T-helper 1 cell (primary cell): ENCODE measurements around the gene TRAM2.

Experiments used
- DNase-seq, 5 donors: peaks; one replicate each; pipeline ENCODE4 v3.0.0-alpha.2; 2012 to 2020

TRAM2 gene

DNA sequence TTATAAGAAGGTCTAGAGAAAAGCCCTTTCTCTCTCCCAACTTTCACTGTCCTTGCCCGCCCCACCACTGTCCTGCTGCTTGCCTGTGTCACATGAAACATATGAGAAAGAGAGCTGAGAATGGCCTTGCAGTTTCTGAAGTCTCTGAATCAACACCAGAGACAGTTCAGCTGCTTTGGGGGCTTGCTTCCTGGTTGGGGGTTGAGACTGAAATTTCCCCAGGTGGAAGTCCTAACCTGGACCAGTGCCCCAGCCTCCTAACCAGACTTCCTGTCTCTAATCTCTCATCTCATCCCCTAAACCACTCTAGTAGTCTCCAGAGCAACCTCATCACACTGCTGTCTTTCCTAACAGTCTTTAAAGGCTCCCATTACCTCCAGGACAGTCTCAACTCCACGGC is 10.7 kb downstream of the TRAM2 start:
- no peak for DNase-seq

DNA sequence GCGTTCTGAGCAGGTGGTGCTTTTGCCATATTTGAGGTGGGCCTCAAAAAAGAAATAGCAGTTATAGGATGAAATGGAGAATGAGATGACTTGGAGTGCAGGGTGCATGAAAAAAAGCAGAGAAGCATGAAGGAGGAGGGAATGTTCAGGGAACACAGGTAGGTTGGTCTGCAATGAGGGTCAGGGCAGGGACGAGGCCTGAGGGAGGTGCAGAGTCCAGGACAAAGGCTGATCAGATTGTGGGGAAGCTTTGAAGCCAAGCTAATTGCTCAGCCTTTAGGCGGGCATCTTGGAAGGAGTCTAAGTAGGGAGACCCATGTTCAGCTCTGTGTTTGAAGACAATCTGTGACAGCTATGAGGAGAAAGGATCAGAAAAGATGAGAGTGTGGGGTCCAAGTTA is 12.0 kb downstream of the TRAM2 start:
- DNase-seq, result no peak

DNA sequence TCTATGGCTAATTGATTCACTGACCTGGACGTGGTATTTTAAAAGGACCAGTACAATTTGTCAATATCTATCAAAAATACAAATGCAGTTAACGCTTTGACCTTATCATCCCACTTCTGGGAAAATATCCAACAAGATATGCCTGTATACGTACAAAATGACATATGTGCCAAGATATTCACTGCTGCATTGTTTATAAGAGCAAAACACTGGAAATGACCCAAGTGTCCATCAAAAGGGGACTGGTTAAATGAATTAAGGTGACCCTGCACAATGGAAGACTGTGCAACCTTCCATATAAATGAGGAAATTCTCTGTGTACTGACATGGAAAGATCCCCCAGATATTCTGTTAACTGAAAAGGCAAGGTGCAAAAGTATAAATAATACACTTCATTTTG is 13.9 kb downstream of the TRAM2 start:
- no peak for DNase-seq

DNA sequence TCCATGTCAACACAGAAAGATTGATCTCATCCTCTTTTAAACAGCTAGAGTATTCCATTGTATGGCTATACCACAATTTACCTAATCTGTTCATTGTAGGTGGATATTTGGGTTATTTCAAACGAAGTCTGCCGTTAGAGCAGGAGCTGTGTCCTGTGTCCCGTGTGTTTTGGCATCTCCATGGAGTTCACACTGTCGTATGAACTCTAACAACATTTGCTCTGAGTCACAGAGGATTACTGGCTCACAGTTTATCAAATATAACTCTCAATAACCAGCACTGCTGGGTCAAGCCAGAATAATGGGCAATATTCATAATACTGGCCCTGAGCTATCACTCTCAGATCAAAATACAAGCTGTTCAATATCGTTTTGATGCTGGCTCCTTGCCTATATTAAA is 16.4 kb downstream of the TRAM2 start:
- no peak for DNase-seq

DNA sequence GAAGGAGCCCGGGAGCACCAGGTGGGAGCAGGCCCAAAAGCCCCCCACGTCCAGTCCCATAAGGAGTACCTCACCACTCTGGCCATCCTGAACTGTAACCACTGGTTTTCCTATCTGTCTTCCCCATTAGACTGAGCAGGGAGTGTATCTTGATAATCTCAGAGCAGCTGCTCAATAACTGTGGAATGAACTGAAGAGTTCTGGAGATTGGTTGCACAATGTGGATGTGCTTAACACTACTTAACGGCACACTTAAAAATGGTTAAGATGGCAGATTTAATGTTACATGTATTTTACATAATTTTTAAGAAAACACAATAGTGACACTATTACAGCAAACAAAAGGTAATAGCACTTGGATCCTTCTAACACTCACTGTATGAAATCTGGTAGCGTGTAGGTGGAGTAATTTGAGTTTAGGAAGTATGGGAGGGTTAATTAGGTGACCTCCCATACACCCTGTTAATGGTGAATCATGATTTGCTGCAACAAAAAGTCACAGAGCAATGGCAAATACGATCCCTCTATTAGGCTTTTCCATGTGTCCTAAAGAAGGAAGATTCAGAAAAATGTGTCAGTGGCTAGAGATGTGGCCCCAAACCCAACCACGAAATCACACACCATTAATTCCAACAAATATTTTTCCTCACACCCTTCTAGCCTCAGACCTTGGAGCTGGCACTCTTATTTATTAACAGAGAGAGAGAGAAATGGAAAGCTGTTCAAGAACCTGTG is 18.4 kb downstream of the TRAM2 start:
- DNase-seq, result no peak

DNA sequence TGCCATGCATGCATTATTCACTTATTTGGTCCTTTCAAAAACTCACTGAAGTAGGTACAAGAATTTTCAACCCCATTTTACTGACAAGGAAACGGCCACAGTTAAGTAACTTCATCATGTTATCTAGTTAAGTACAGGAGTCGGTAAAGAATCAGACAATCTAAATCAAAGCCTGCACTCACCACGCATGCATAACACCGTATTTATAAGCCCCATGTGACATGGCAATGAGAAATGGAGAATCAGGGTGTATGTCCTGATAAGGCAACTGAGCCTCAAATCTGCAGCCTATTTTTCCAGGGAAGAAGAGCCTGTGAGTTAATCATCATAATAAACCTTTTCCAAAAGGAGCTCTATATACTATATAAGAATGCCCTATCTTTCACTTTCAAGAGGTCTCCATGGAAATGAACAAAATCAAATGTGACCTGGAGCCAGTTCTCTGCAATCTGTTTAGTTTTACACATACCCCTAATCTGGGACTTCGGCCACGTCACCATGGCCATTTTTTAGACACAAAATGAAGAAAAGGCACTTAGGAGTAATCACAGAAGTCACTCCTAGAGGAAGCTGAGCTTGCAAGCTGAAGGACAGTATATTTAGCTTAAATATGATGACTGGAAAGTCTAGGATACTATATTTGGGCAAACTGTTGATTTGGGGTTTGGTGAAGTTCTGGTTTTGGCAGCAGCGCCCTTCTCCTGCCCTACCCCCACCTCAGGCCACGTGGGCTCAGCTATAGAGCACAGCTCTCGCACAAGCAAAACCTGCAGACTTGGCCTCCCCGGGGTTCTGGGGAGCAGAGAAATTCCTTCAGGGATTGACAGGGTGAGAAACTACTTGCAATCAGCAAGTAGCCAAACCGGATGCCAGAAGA is 19.2 kb downstream of the TRAM2 start:
- no peak for DNase-seq

DNA sequence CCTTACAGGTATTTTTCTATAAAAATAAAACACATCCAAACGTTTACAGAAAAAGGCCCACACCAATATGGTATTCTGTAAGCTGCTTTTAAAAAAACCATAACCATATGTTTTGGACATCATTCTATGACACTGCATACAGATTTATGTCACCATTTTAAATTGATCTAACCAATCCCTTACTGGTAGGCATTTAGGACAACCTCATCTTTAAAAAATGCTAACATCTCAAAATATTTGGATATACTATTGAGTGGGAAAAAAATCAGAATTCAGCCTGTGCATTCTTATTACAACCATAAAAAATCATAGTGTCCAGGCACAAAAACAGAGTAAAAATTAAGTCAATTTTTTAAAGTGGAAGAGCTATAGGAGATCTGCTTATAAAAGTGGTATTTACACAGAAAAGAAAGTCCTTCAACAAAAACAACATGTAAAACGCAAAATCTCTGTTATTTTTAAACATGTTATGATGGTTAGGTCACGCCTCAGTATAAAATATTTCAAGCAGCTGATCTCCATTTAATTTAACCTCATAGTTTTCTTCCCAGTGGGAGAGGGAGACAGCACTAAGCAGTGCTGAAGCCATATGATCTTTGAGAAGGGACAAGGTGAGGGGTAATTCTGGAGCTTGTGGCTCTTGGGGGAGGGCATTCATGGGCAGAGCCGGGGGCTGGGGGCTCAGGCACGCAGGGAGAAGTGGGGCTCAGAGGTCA is 21.2 kb downstream of the TRAM2 start:
- DNase-seq, result no peak

DNA sequence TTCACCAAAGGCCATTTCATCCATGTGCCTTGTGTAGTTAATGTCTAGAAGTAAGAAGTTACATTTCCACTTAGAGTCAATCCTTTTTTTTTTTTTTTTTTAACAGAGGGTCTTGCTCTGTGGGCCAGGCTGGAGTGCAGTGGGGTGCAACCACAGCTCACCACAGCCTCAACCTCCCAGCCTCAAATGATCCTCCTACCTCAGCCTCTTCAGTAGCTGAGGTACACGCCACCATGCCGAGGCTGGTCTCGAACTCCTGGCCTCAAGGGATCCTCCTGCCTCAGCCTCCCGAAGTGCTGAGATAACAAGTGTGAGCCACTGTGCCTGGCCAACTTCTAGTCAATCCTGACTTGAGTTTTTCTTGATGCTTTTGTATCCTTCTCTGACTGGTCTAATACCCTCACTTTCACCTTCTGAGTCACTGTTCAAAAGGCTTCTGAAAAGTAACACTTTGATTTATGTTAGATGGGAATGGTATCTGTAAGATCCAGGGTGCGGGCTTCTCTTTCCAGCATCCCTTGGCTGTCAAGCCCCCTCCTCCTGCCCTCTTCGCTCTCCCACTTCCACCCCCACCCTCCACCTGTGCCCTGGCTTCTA is 22.1 kb downstream of the TRAM2 start:
- DNase-seq, result no peak

DNA sequence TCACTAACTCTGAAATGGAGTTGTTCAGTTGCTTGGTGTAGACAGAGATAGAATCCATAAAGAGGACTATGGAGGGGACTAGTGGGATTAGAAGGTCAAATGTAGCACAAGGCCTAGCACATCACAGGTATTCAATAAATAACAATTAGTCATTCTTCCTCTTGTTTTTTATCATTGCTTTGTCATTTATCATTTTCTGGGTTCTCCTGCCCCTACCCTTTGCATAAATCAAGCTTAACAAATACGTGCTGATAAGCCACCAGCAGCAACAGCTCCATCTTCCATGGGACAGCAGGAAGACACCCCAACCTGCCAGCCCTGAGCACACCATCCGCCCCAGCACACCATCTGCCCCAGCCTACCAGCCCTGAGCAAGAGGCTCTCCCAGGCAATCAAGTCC is 23.1 kb downstream of the TRAM2 start:
- no peak for DNase-seq

DNA sequence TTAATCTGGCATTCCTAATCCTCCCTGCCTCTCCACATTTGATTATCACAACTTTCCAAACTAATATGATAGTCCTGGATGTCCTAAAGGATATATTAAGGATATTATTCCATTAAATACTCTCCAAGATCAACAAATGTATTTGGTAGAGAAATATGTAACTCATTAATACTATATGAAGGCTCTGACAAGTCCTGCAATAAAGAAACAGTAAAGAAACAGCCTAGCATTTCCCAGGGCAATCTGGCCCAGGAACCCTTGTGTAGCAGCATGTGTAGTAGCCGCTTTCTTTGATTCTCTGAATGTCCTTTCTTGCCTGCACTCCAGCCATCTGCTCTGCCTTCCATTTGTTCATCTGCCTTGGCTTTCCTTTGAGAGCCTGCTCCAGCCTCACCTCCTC is 23.7 kb downstream of the TRAM2 start:
- DNase-seq, result no peak

DNA sequence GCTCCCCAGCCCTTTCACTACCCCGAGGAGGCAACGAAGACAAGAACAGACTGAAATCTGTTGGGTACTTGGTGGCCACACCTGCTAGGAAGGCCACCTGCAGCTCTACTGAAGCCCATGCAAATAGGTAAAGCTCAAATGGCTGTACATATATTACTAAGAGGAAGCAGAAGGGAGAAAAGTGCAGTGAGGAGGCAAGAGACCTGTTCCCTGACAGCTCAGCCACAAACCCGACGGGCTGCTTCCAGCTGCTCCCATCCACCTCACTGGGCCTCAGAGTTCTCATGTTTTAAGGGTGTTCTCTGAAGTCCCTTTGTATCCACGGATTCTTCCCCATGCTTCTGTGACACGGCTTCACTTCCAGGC is 24.6 kb downstream of the TRAM2 start:
- no peak for DNase-seq

DNA sequence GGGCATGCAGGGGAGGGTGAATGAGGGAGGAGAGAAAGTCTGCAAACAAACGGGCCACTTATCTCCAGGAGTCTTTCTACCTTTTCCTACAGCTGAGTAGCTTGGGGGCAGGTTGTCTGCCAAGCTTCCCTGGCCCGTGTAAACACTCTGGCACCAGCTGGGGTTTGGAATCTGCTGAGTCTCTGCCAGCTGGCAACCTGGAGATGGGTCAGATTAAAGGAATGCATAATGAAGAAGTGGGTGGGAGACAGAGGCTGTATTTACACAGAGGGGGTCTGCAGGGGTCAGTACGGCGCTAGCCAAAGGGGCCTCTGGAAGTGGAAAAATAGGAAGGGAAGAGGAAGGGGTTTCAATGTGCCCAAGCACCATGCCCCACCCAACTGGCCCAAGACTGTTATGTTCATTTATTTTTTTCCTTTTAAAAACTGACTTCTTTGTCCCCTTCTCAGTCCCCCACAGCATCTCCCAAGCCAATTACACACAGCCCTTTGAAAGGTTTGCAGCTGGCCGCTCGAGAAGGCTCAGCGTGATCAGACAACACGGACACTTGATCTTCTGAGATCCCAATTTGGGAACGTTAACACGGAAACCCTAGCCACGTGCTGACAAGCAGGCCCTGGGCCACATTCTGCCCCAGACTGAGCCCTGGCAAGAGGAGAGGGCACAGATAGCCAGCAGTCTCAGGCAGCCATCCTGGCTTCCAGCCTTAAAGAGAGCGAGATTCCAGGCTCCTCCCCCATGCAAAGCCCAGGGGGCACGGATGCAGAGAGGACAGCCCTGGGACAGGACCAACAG is 25.2 kb downstream of the TRAM2 start:
- DNase-seq, result no peak

DNA sequence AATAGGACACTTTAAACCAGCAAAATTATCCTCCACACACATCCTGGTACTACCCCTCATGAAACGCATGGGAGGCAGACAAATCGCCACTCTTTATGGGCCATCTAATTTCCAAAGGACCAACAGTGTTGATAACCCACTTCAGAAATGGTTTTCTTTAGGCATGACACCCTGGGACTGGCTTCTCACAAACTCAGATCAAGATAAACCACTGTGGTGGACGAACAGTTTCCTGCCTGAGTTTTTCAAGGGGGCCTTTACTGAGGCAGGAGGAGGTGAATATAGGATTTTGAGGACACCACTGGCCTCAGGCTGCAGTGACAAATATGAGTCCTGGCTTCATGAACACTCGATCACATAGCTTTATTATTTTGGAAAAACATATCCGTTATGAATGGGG is 26.0 kb downstream of the TRAM2 start:
- DNase-seq, result no peak

DNA sequence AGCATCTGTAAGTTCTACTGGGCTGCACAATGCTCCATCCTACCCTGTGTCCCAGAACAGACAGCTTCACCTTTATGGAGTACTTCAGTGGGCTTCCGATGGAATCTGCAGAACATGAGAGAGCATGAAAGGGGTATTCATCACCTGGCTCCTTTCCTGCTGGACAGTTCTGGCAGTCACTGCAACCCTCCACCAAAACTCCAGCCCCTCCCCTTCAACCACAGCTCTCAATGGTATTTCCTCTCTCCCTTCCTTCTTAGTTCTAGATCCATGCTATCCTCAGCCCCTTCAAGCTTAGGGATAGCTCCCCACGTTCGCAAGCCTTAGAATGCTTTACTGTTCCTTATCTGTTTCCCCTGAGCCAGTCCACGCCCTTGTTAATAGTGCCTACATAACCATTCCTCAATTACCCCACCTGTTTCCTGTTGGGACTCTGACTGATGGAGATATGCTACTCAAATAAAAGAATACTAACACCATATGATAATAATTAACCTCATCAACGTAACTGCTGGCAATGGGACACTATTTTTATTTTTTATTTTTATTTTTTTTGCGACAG is 26.8 kb downstream of the TRAM2 start:
- no peak for DNase-seq

DNA sequence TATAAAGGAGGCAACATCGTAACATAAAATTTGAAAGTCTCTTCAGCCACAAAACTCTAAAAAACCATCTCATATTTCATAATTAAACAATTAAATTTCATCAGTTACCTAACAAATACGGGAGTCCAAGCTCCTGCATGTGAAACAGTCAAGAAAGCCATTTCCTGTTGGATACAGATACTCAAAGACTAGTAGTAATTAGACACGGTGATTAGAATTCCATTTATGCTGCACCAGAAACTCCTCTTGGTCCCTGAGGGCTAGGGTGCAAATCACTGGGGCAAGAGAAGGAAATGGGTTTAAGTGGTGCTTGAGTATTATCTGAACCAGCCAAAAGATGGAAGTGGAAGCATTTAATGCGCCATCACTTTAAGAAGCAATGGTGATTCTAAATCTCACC is 27.4 kb downstream of the TRAM2 start:
- no peak for DNase-seq

DNA sequence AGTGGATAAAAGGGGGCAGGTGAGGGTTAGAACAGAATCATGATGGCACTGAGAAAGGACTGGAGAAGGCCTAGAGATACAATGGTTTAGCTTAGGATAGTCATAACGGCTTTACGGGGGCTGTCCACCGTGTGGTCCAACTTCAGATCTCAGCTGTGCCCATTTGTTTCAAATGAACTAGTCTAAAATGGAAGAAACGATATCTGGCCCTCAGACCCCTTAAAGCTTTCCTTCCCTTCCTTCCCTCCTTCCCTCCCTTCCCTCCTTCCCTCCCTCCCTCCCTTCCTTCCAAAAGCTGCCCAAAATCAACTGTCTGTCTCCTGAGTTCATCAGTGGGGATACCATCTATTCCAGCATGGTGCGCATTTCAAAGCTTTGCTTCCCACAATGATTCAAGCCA is 27.9 kb downstream of the TRAM2 start:
- no peak for DNase-seq

DNA sequence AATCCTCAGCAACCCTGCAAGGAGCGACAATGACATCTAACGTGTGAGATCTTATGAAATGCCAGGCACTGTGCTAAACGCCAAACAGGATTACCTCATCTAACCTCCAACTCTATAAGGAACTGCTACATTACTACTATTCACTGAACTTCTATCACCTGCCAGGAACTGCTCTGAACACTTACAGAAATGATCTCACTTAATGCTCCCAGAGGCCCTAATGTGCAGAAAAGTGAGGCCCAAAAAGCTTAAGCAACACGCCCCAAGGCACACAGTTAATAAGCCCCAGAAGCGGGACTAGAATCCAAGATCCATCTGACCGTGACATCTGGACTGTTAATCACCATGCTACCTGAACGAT is 28.5 kb downstream of the TRAM2 start:
- DNase-seq, result no peak

DNA sequence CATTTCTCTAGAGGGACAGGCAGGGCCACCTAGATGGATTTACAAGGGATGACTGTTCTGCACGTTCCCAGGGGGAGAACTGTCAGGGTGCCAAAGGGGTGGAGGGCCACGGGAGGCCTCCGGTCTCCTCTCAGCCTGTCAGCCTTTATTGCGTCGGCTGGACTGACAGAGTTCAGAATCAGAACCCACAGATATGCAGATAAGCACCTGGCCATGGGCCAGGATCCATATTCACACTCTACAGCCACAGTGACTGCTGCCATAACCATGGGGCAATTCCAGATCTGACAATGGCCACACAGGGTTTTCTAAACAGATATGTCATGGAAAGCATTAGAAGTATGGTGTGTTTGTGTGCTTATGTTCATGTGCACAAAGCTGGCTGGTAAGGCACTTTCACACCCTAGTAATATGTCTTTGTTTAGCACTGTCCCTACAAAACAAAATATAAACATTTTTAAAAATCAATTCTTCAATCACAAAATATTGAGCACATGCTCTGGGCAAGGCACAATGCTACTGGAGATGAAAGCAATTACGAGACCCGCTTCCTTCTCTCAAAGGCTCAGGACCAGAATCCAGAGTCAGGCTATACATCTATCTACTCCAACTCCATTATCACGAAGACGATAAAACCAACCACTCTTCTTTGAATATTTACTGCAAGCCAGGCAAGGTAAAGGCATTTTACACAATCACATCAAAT is 29.1 kb downstream of the TRAM2 start:
- DNase-seq, result no peak

DNA sequence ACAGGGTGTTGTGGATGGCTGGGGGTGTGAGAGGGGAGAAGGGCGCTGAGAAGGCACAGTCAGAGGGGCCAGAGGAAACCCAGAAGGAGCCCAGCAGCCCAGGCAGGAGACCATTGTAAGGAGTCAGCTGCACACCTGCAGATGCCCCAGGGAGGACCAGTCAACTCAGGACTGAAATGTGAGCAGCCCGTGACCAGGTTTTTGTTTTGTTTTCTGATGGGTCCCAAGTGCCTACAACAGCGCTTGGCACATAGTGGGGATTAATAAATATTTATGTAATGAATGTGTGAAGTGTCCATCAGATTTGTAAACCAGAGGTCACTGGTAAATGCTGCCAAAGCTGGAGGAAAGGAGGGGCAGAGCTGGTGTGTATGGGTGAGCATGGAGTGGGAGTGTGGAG is 30.2 kb downstream of the TRAM2 start:
- no peak for DNase-seq

DNA sequence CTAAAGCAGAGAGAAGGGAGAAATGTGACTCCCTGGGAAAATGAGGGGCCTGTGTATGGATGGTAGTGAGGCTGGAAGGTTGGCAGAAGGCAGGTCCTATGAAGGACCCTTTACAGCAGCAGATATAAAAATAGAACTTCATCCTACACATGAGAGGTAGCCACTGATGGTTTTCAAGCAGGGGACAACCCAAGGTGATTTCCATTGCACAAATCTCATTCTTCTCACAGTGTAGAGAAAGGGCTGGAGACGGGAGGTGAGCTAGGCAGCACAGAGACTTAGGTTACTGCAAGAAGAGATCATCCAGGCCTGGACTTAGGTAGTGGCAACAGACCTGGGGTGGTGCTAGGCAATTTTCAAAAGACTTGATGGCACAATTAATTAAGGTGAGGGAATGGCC is 30.7 kb downstream of the TRAM2 start:
- DNase-seq, result no peak

DNA sequence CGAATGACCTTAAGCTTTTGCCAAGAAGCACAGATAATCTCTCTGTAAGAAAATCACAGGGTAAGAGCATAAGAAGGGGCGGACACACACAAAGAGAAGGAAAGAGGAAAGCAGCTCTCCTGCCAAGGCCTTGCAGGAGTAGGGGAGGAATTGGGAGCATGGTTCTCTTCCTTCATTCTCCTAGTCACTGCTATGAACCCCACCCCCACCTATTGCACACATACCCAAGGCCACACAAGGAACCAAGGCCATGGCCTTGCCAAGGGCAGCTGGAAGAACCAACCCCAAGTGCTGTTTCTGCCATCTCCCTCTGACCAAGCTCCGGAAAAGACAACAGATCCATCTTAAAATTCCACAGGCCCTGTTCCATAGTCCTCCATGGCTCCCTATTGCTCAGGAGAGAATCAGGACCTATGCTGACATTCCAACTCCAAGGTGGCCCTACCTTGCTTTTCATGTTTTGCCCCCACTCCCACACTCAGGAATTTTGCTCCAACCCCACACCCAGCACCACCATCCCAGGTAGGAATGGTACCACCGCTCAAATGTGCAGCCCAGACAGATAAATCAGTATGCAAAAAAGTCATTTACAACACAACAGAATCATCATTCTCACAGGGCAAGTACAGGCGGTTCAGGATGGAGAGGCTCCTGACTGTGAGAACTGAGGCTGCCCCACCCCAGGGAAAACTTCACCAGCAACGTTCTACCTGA is 31.3 kb downstream of the TRAM2 start:
- no peak for DNase-seq
